AML-193 (cell line): ENCODE data around the gene NEUROD6.

ENCODE experiments used
- DNase-seq, 2 experiments: peaks; one replicate each; lab custom pipeline; 2025; lab: John Stamatoyannopoulos, UW

The NEUROD6 gene

GRCh38 chr7:31333291-31333690, 7.2 kb downstream of the NEUROD6 start:
- no peak for DNase-seq

GRCh38 chr7:31327071-31327470, 13.5 kb downstream of the NEUROD6 start:
- DNase-seq, result no peak

GRCh38 chr7:31326416-31326815, 14.1 kb downstream of the NEUROD6 start:
- DNase-seq, result no peak

- DNase-seq, result no peak
Observed at GRCh38 chr7:31323101-31323500, 17.4 kb downstream of the NEUROD6 start.

GRCh38 chr7:31320675-31321074, 19.9 kb downstream of the NEUROD6 start:
- DNase-seq, result no peak

GRCh38 chr7:31318313-31318712, 22.2 kb downstream of the NEUROD6 start:
- DNase-seq, result no peak

GRCh38 chr7:31316876-31317275, 23.6 kb downstream of the NEUROD6 start:
- no peak for DNase-seq

- no peak for DNase-seq
Observed at GRCh38 chr7:31315758-31316157, 24.8 kb downstream of the NEUROD6 start.

- DNase-seq, result no peak
Observed at GRCh38 chr7:31314781-31315180, 25.7 kb downstream of the NEUROD6 start.

GRCh38 chr7:31312889-31313288, 27.6 kb downstream of the NEUROD6 start:
- no peak for DNase-seq

- DNase-seq, result no peak
Observed at GRCh38 chr7:31311552-31311951, 29.0 kb downstream of the NEUROD6 start.

- no peak for DNase-seq
Observed at GRCh38 chr7:31310321-31310935, 30.1 kb downstream of the NEUROD6 start.

GRCh38 chr7:31309407-31309806, 31.1 kb downstream of the NEUROD6 start:
- no peak for DNase-seq

- DNase-seq, result no peak
Observed at GRCh38 chr7:31308652-31309051, 31.9 kb downstream of the NEUROD6 start.

GRCh38 chr7:31307972-31308371, 32.6 kb downstream of the NEUROD6 start:
- DNase-seq, result no peak

GRCh38 chr7:31305260-31305659, 35.3 kb downstream of the NEUROD6 start:
- DNase-seq, result no peak

- no peak for DNase-seq
Observed at GRCh38 chr7:31304446-31304845, 36.1 kb downstream of the NEUROD6 start.

- DNase-seq, result no peak
Observed at GRCh38 chr7:31302356-31302755, 38.2 kb downstream of the NEUROD6 start.

- DNase-seq, result no peak
Observed at GRCh38 chr7:31299336-31299735, 41.2 kb downstream of the NEUROD6 start.

- no peak for DNase-seq
Observed at GRCh38 chr7:31290601-31291000, 49.9 kb downstream of the NEUROD6 start.
